ENCODE results near the gene STK24.

The STK24 gene

DNA sequence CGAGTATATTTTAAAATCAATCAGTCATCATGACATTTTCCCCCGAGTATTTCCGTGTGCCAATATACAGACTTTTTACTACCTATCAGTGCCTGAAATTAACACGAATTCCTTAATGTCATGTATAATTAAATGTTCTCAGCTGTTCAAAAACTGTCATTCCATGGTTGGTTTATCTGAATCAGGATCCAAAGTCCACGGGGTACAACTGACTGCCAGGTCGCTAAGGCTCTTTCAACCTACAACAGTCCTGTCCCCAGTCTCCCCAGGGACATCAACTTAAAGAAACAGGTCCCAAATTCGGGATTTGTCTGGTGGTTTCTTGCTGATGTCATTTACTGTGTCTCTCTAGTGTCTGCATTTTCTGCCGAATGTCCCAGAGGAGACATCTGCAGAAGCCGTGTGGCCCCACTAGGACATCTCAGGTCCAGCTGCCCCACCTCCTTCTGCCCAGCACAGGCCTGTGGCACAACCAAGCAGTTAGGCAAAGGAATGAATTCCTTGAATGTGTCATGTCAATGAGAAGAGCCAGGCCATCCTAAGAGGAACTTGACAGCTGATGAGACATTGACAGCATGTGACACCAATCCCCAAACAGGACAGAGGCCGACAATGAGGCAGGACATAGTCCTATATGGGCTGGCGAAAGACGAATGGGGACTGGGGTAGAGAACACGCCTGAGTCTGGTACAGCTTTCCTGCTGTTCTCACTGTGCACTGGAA, 109.5 kb downstream of the STK24 start:
- TF ChIP-seq FOXP2 (optimal IDR thresholded peaks at IDR 0.05; ENCODE audit: control extremely low read depth, extremely low read length, insufficient read depth) (no peak), EZH2 (IDR thresholded peaks at IDR 0.05) (no peak), POLR2AphosphoS5 (IDR thresholded peaks at IDR 0.05; ENCODE audit: borderline replicate concordance, low read depth, low read length) (no peak)
- H3K4me3 ChIP-seq, result no peak overlapping the region
- H3K9ac ChIP-seq (ENCODE audit: insufficient read length), result no peak overlapping the region
- peaks cover 23% of the 10 kb centered on the region for H3K36me3 ChIP-seq (ENCODE audit: insufficient read depth, low read length)
- no peak overlapping the region for H3K27ac ChIP-seq
- no peaks in the 10 kb centered on the region for H3K9me3 ChIP-seq (ENCODE audit: low read depth, low read length)
- no peak for DNase-seq (ENCODE audit: low read depth, low spot score)

GRCh38 chr13:98466634-98467236, 110.2 kb downstream of the STK24 start:
- no peak for DNase-seq (ENCODE audit: low read depth, low spot score)
- Histone ChIP-seq H3K4me3 (no peak overlapping the region), H3K36me3 (ENCODE audit: insufficient read depth, low read length) (peaks cover 17% of the 10 kb centered on the region; the same call in 1 of the 2 replicates), H3K9me3 (ENCODE audit: low read depth, low read length) (no peaks in the 10 kb centered on the region), H3K9ac (ENCODE audit: insufficient read length) (no peak overlapping the region), H3K27ac (no peak overlapping the region)
- TF ChIP-seq FOXP2 (optimal IDR thresholded peaks at IDR 0.05; ENCODE audit: control extremely low read depth, extremely low read length, insufficient read depth) (no peak), POLR2AphosphoS5 (IDR thresholded peaks at IDR 0.05; ENCODE audit: borderline replicate concordance, low read depth, low read length) (no peak), EZH2 (IDR thresholded peaks at IDR 0.05) (no peak)

DNA sequence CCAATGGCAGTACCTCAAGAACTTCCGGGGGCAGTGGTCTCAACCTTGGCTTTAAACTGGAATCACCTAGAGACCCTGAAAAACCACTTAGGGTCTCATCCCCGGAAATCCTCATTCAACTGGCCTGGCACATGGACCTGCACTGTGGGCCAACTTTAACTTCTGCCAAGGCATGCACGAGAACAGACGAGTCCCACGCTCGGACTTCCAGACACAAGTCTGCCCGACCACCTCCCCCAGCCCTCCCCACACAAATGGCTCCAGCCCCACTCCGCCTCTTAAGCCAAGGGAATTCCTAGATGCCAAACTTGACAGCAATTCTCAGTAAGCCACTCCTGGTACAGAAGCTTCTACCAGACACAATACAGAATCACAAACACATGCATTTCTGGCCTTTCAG, 114.0 kb downstream of the STK24 start:
- H3K4me3 ChIP-seq, result no peak overlapping the region
- DNase-seq (ENCODE audit: low read depth, low spot score), result no peak
- H3K36me3 ChIP-seq (ENCODE audit: insufficient read depth, low read length), result peaks cover 23% of the 10 kb centered on the region; the same call in 1 of the 2 replicates
- TF ChIP-seq EZH2 (IDR thresholded peaks at IDR 0.05) (no peak), FOXP2 (optimal IDR thresholded peaks at IDR 0.05; ENCODE audit: control extremely low read depth, extremely low read length, insufficient read depth) (no peak), POLR2AphosphoS5 (IDR thresholded peaks at IDR 0.05; ENCODE audit: borderline replicate concordance, low read depth, low read length) (no peak)
- no peak overlapping the region for H3K9ac ChIP-seq (ENCODE audit: insufficient read length)
- no peaks in the 10 kb centered on the region for H3K9me3 ChIP-seq (ENCODE audit: low read depth, low read length)
- H3K27ac ChIP-seq, result no peak overlapping the region

DNA sequence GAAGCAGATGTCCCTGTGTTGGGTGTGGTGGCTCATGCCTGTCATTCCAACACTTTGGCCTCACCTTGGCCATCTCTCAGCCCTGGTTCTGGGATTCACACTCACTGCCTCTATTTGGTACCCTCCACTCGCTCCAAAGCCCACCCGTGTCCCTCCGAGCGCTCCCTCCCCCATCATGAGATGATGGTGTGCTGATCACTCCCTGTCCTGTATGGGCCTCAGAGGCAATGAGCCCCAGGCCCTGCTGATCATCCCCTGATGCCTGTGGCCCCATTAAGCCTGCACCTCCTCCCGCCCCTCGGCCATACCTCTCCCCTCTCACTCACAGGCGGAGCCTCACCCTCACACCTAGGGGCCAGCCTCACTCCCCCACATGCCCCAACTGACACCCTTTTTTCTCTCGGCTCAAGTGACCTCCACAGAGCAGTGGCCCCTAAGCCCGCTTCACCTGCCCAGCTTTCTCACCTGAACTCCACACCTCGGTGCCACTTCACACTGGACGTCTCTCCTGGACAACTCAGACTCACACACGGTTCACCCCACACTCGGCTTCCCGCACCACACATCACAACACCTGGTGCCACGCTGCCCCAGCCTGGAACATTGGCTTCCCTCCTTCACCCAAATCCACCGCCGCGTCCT, 114.5 kb downstream of the STK24 start:
- TF ChIP-seq POLR2AphosphoS5 (IDR thresholded peaks at IDR 0.05; ENCODE audit: borderline replicate concordance, low read depth, low read length) (no peak), EZH2 (IDR thresholded peaks at IDR 0.05) (no peak), FOXP2 (optimal IDR thresholded peaks at IDR 0.05; ENCODE audit: control extremely low read depth, extremely low read length, insufficient read depth) (no peak)
- Histone ChIP-seq H3K27ac (no peak overlapping the region), H3K36me3 (ENCODE audit: insufficient read depth, low read length) (peaks cover 26% of the 10 kb centered on the region; the same call in 1 of the 2 replicates)

GRCh38 chr13:98461486-98462240, 115.2 kb downstream of the STK24 start:
- DNase-seq (ENCODE audit: low read depth, low spot score), result no peak
- H3K4me3 ChIP-seq, result no peak overlapping the region

More for the DNA sequence above, 114.5 kb downstream of the STK24 start:
- Histone ChIP-seq H3K9me3 (ENCODE audit: low read depth, low read length) (no peaks in the 10 kb centered on the region), H3K9ac (ENCODE audit: insufficient read length) (no peak overlapping the region), H3K4me3 (no peak overlapping the region)
- no peak for DNase-seq (ENCODE audit: low read depth, low spot score)

DNA sequence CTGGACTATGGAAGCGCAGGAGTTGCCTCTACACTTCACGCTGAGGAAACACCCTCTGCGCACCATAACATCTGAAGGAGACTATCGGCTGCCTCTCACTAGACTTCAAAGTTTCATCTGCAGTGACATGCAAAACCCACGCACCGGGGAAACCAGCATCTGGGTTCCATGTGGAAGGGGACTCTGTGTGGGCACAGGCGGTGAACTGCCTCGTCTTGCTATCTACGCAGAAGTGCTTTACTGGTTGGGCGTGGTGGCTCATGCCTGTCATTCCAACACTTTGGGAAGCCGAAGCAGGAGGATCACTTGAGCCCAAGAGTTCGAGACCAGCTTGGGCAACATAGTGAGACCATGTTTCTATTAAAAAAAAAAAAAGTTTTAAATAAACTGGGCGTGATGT, 116.4 kb downstream of the STK24 start:
- Histone ChIP-seq H3K4me3 (no peak overlapping the region), H3K36me3 (ENCODE audit: insufficient read depth, low read length) (peaks cover 25% of the 10 kb centered on the region; the same call in 1 of the 2 replicates), H3K27ac (no peak overlapping the region), H3K9me3 (ENCODE audit: low read depth, low read length) (no peaks in the 10 kb centered on the region), H3K9ac (ENCODE audit: insufficient read length) (no peak overlapping the region)
- no peak for TF ChIP-seq FOXP2 (optimal IDR thresholded peaks at IDR 0.05; ENCODE audit: control extremely low read depth, extremely low read length, insufficient read depth)
- no peak for TF ChIP-seq EZH2 (IDR thresholded peaks at IDR 0.05)
- TF ChIP-seq POLR2AphosphoS5 (IDR thresholded peaks at IDR 0.05; ENCODE audit: borderline replicate concordance, low read depth, low read length), result no peak
- no peak for DNase-seq (ENCODE audit: low read depth, low spot score)

More at GRCh38 chr13:98461486-98462240, 115.2 kb downstream of the STK24 start:
- H3K9me3 ChIP-seq (ENCODE audit: low read depth, low read length), result no peaks in the 10 kb centered on the region
- peaks cover 26% of the 10 kb centered on the region; the same call in 1 of the 2 replicates for H3K36me3 ChIP-seq (ENCODE audit: insufficient read depth, low read length)
- TF ChIP-seq EZH2 (IDR thresholded peaks at IDR 0.05) (no peak), POLR2AphosphoS5 (IDR thresholded peaks at IDR 0.05; ENCODE audit: borderline replicate concordance, low read depth, low read length) (no peak), FOXP2 (optimal IDR thresholded peaks at IDR 0.05; ENCODE audit: control extremely low read depth, extremely low read length, insufficient read depth) (no peak)
- no peak overlapping the region for H3K9ac ChIP-seq (ENCODE audit: insufficient read length)
- H3K27ac ChIP-seq, result no peak overlapping the region

DNA sequence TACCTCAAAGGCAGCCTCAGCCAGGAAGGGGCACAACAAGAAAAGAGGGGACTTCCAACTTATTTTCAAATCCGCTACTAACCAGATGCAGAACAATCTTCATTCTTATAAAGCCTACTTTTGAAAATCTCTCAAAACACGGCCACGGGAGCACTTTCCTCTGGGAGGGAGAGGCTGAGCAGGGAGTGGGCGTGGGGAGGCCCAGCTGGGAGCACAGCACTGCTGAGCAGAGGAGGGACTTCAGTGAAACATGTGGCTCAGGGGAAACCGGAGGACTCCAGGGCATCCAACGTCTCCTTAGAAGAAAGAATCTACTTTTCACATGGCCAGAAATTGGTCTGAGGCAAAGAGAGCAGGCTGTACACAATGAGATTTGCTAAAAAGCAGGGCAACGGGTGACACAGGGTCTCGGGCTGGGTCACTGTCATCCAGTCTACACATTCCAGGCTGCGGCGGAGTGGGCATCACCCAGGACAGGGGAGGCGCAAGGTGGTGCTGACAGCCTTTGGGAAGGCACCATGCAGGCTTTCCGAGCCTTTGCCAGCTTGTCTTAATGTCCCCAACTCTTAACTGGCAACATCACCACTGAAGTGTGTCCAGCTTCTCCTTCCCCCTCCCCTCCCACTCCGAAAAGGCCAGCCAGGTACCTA, 117.1 kb downstream of the STK24 start:
- no peaks in the 10 kb centered on the region for H3K9me3 ChIP-seq (ENCODE audit: low read depth, low read length)
- H3K4me3 ChIP-seq, result no peak overlapping the region
- no peak overlapping the region for H3K27ac ChIP-seq
- peaks cover 18% of the 10 kb centered on the region; the same call in 1 of the 2 replicates for H3K36me3 ChIP-seq (ENCODE audit: insufficient read depth, low read length)
- no peak for DNase-seq (ENCODE audit: low read depth, low spot score)
- H3K9ac ChIP-seq (ENCODE audit: insufficient read length), result no peak overlapping the region
- TF ChIP-seq EZH2 (IDR thresholded peaks at IDR 0.05) (no peak), FOXP2 (optimal IDR thresholded peaks at IDR 0.05; ENCODE audit: control extremely low read depth, extremely low read length, insufficient read depth) (no peak), POLR2AphosphoS5 (IDR thresholded peaks at IDR 0.05; ENCODE audit: borderline replicate concordance, low read depth, low read length) (no peak)
